HL-60 (cell line): ENCODE results near the gene PAGR1.

Experiments used
- DNase-seq, 2 experiments: peaks; one replicate each; pipeline ENCODE4 v3.0.0-alpha.2; 2010 to 2020; ENCODE audit warnings: low read depth in 1 of 2, low spot score in 1 of 2
- H3K27ac ChIP-seq: fragments of 250-450 bp; sonication (Bioruptor Pico); replicated peaks from 2 replicates; pipeline ENCODE4 v1.5.1; 2020; ENCODE audit warnings: mild to moderate bottlenecking, moderate library complexity
- H3K27me3 ChIP-seq: fragments of 250-450 bp; sonication (Bioruptor Pico); 2 replicates; pipeline ENCODE4 v1.5.1; 2021; ENCODE audit warnings: mild to moderate bottlenecking, moderate library complexity; ENCODE audit not compliant: insufficient read depth, poor library complexity, severe bottlenecking
- H3K4me3 ChIP-seq: replicated peaks from 2 replicates; pipeline ENCODE4 v1.5.1; 2011; ENCODE audit warnings: mild to moderate bottlenecking, control low read depth, low read length; ENCODE audit not compliant: insufficient read depth
- CTCF ChIP-seq: IDR thresholded peaks from one replicate; pipeline ENCODE4 v1.5.1; 2011; ENCODE audit warnings: low read length, control low read depth, inconsistent platforms; ENCODE audit not compliant: insufficient read depth
- GABPA ChIP-seq: IDR thresholded peaks from 2 replicates; pipeline ENCODE4 v1.6.1; 2012; ENCODE audit warnings: low read depth
- POLR2AphosphoS5 ChIP-seq: IDR thresholded peaks from 2 replicates; pipeline ENCODE4 v1.6.1; 2012; ENCODE audit warnings: low read depth
- REST ChIP-seq: IDR thresholded peaks from 2 replicates; pipeline ENCODE4 v1.6.1; 2012; ENCODE audit warnings: low read depth; ENCODE audit not compliant: insufficient replicate concordance
- SPI1 ChIP-seq: IDR thresholded peaks from 2 replicates; pipeline ENCODE4 v1.6.1; 2012; ENCODE audit warnings: low read depth, mild to moderate bottlenecking, borderline replicate concordance

The PAGR1 gene

GRCh38 chr16:29862884-29863668 lies 47.1 kb downstream of the PAGR1 start, which contains the start of gene CDIPT:
CDIPT (minus strand) TSS chr16:29863226; CDS start chr16:29862857, 369 bp downstream.
- Histone ChIP-seq H3K4me3 (peak within 1 kb of the TSS; percentile 81), H3K27me3 (no peaks in the 10 kb centered on the region), H3K27ac (peak within 1 kb of the TSS; percentile 100)
- peak; percentile 43 for TF ChIP-seq SPI1
- peak; percentile 14; the same call in 1 of the 2 replicates for TF ChIP-seq GABPA
- peak; percentile 36; the same call in 1 of the 2 replicates for TF ChIP-seq POLR2AphosphoS5
- TF ChIP-seq REST: no peak
- peak; percentile 67 for TF ChIP-seq CTCF
- DNase-seq: peak; percentile 97

GRCh38 chr16:29863669-29863984 lies 47.7 kb downstream of the PAGR1 start:
- H3K27me3 ChIP-seq: no peaks in the 10 kb centered on the region
- TF ChIP-seq CTCF: no peak
- no peak; the same call in 1 of the 2 replicates for TF ChIP-seq POLR2AphosphoS5
- no peak for TF ChIP-seq GABPA
- TF ChIP-seq REST: no peak
- no peak for TF ChIP-seq SPI1
- H3K27ac ChIP-seq: peak overlapping the region; percentile 100
- DNase-seq: no peak
- H3K4me3 ChIP-seq: peak overlapping the region; percentile 13; the same call in 1 of the 2 replicates

- no peak for TF ChIP-seq CTCF
- TF ChIP-seq REST: no peak
- no peak for TF ChIP-seq GABPA
- no peak overlapping the region for H3K27ac ChIP-seq
- DNase-seq: no peak
- H3K4me3 ChIP-seq: no peak overlapping the region
- H3K27me3 ChIP-seq: no peaks in the 10 kb centered on the region
Observed at GRCh38 chr16:29864205-29864604, 48.3 kb downstream of the PAGR1 start.
